BJ (cell line): ENCODE data around the gene CALD1. TPM values are rescaled to one million over a fixed set of nuclear protein-coding genes. Genes with fewer than 3 reads are reported as not detected.

ENCODE experiments used
- CTCF ChIA-PET: fragments of 350-600 bp; formaldehyde crosslinking; extraction: SDS; loops from one replicate; lab custom pipeline; 2021; ENCODE audit warnings: antibody characterized with exemption, inconsistent platforms; lab: Yijun Ruan, JAX
- POLR2A ChIA-PET: fragments of 300-600 bp; sonication (Branson Sonifier 250); formaldehyde crosslinking; extraction: SDS; loops from one replicate; lab custom pipeline; 2021; ENCODE audit warnings: antibody characterized with exemption; lab: Charles Lee
- DNase-seq: peaks from one replicate; pipeline ENCODE4 v3.0.0-alpha.2; 2011; ENCODE audit warnings: low read depth
- H3K27me3 ChIP-seq: 2 replicates; pipeline ENCODE4 v1.6.0; 2011; ENCODE audit warnings: low read length; ENCODE audit not compliant: control insufficient read depth, insufficient read depth
- H3K36me3 ChIP-seq: 2 replicates; pipeline ENCODE4 v1.5.1; 2011; ENCODE audit warnings: low read length; ENCODE audit not compliant: control insufficient read depth, insufficient read depth
- H3K4me3 ChIP-seq: 2 replicates; pipeline ENCODE4 v1.5.1; 2011; ENCODE audit warnings: low read depth, mild to moderate bottlenecking, control low read depth, low read length
- CTCF ChIP-seq: IDR thresholded peaks from 2 replicates; pipeline ENCODE4 v1.5.1; 2011; ENCODE audit warnings: low read depth, mild to moderate bottlenecking, control low read depth, inconsistent platforms, low read length, moderate library complexity; ENCODE audit not compliant: insufficient read depth
- polyA plus RNA-seq: library from polyadenylated mRNA; depleted of rRNA; stranded (reverse); fragments of >200 nt; gene quantifications from 2 replicates; pipeline ENCODE4 v1.2.3, GENCODE V29; 2011

CALD1 gene
- polyA plus RNA-seq, 1 experiment: 1,629 TPM

- no peak for DNase-seq
- Histone ChIP-seq H3K36me3 (peaks cover 6% of the 10 kb centered on the region), H3K27me3 (no peaks in the 10 kb centered on the region), H3K4me3 (no peak overlapping the region)
- no peak for TF ChIP-seq CTCF
- POLR2A ChIA-PET: no interaction called here
- CTCF ChIA-PET: interaction anchor here (1.2 to 2.2 kb wide), 2 partner anchors 11 to 93 kb away, joined by 3 to 9 read pairs; partner anchors contain the start of gene AGBL3
Observed at GRCh38 chr7:134893920-134894319, 114.5 kb downstream of the CALD1 start.

GRCh38 chr7:134894928-134895327 lies 115.5 kb downstream of the CALD1 start:
- POLR2A ChIA-PET: no interaction called here
- CTCF ChIA-PET: no interaction called here
- no peak for DNase-seq
- no peak for TF ChIP-seq CTCF
- Histone ChIP-seq H3K4me3 (no peak overlapping the region), H3K27me3 (no peaks in the 10 kb centered on the region), H3K36me3 (peaks cover 5% of the 10 kb centered on the region)

- no peak for TF ChIP-seq CTCF
- no peak overlapping the region for H3K4me3 ChIP-seq
- no peaks in the 10 kb centered on the region; the same call in 1 of the 2 replicates for H3K36me3 ChIP-seq
- CTCF ChIA-PET: no interaction called here
- POLR2A ChIA-PET: no interaction called here
- no peak for DNase-seq
- H3K27me3 ChIP-seq: no peaks in the 10 kb centered on the region
Observed at GRCh38 chr7:134896073-134896472, 116.6 kb downstream of the CALD1 start.

GRCh38 chr7:134897936-134898335 lies 118.5 kb downstream of the CALD1 start:
- POLR2A ChIA-PET: no interaction called here

GRCh38 chr7:134899729-134900128 lies 120.3 kb downstream of the CALD1 start:
- POLR2A ChIA-PET: no interaction called here
- DNase-seq: no peak
- Histone ChIP-seq H3K4me3 (no peak overlapping the region), H3K27me3 (no peaks in the 10 kb centered on the region), H3K36me3 (peaks cover 4% of the 10 kb centered on the region)
- CTCF ChIA-PET: no interaction called here
- no peak for TF ChIP-seq CTCF

More at GRCh38 chr7:134897936-134898335, 118.5 kb downstream of the CALD1 start:
- DNase-seq: no peak
- peaks cover 2% of the 10 kb centered on the region for H3K36me3 ChIP-seq
- TF ChIP-seq CTCF: no peak
- CTCF ChIA-PET: no interaction called here
- H3K27me3 ChIP-seq: no peaks in the 10 kb centered on the region
- no peak overlapping the region for H3K4me3 ChIP-seq
